HG03095 (cell line): ENCODE results near the gene ANKRD12.

Source experiments
- ATAC-seq: cut with Tn5 transposase; IDR thresholded peaks from one replicate; pipeline ENCODE4 v1.9.1; 2021; ENCODE audit warnings: moderate library complexity; ENCODE audit not compliant: unreplicated experiment

Gene ANKRD12

DNA sequence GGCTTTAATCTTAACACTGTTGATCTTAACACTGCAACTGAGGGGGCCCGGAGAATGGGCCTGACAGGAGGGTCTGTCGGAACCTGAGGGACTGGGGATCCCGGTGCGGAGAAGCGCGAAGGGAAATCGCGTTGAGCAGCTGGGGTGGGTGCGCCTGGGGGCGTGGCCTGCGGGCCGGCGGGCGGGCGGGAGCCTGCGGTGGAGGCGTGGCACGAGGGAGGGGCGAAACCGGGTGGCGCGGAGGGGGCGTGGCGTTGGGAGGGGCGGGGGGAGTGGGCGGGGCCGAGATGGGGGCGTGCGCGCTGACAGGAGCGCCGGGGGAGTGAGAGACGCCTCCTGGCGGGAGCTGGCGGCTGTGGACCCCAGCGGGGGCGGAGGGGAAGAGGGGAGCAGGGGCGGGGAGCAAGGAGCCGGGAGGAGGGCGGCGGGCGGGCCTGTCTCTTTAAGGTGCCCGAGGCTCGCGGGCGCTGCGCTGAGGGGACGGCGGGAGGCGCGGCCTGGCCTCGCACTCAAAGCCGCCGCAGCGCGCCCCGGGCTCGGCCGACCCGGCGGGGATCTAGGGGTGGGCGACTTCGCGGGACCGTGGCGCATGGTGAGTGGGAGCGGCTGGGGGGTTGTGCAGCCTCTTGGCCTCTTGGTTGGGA, 197.9 kb downstream of the ANKRD12 start, which contains the start of gene TWSG1:
TWSG1 (plus strand) TSS at position 445 of the 644 bp plus-strand sequence. CDS start 2,457 bp downstream, outside the sequence.
- peak; percentile 74 for ATAC-seq

DNA sequence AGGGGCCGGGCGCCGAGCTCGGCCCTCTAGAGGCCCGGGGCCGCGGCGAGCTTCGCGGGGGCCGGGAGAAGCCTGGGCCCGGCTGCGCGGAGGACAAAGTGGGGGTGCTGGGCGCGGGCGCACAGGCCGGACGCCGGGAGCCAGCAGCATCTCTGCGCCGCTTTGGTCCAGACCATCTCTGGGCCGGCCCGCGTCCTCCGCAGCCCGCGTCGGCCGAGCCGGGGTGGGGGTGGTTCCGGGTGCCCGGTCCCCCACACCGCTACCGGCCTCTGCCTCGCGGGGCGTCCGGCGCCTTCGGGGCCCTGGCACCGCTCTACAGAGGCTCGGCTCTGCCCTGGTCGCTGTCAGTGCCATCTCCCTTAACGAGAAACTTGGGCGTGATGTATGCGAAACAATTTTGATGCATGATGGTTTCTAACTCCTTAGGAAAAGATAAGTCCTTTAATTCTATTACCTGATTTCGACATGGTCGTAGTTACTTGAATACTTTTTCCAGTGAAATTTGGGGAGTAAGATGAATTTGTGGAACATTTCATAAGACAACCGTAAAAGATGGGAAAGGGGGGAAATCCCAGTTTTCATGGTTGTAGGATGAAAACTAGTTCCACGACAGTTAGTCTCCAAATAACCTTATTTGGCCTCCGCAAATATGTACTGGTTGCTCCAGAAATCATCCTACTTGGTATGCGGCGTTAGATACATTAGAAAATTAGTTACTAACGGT, 198.6 kb downstream of the ANKRD12 start:
- peak; percentile 35 for ATAC-seq
